Keratinocyte (primary cell): ENCODE data around the gene SYPL1. TPM values are rescaled to one million over a fixed set of nuclear protein-coding genes. Genes with fewer than 3 reads are reported as not detected.

Experiments
- DNase-seq: peaks from one replicate; pipeline ENCODE4 v3.0.0-alpha.2; 2011; ENCODE audit warnings: low read depth, missing footprints, low spot score
- FAIRE-seq: peaks from 2 replicates; lab custom pipeline; 2011; peaks lifted over from hg19 to GRCh38; lab: Jason Lieb, UNC
- H2AFZ ChIP-seq: 2 replicates; pipeline ENCODE4 v1.6.0; 2012; ENCODE audit warnings: low read length, control low read depth, inconsistent platforms; ENCODE audit not compliant: control insufficient read depth
- H3K27ac ChIP-seq: 2 replicates; pipeline ENCODE4 v1.5.1; 2011; ENCODE audit warnings: low read length; ENCODE audit not compliant: control insufficient read depth, insufficient read depth
- H3K27me3 ChIP-seq: 3 replicates; pipeline ENCODE4 v1.6.0; 2011; ENCODE audit warnings: low read length; ENCODE audit not compliant: control insufficient read depth, insufficient read depth; ENCODE audit errors: extremely low read depth
- H3K36me3 ChIP-seq, 2 experiments: 2 replicates in 1 of 2; 3 replicates in 1 of 2; pipeline ENCODE4 v1.5.1; 2011; ENCODE audit warnings: low read length in 2 of 2, mild to moderate bottlenecking in 1 of 2; ENCODE audit not compliant: control insufficient read depth in 2 of 2, insufficient read depth in 2 of 2; ENCODE audit errors: extremely low read depth in 1 of 2
- H3K4me1 ChIP-seq: 3 replicates; pipeline ENCODE4 v1.5.1; 2011; ENCODE audit warnings: low read length; ENCODE audit not compliant: control insufficient read depth, insufficient read depth; ENCODE audit errors: extremely low read depth
- H3K4me2 ChIP-seq: 3 replicates; pipeline ENCODE4 v1.6.0; 2011; ENCODE audit warnings: low read depth, low read length; ENCODE audit not compliant: control insufficient read depth, insufficient read depth; ENCODE audit errors: extremely low read depth
- H3K4me3 ChIP-seq, 3 experiments: fragments of 200-600 bp in 1 of 3; sonication (generic) in 1 of 3; 2 replicates in 2 of 3; 3 replicates in 1 of 3; pipeline ENCODE4 v1.5.1; 2011 to 2016; ENCODE audit warnings: low read length in 3 of 3, mild to moderate bottlenecking in 3 of 3, control low read depth in 2 of 3, inconsistent platforms in 1 of 3, low read depth in 1 of 3, mixed read lengths in 1 of 3, mixed run types in 1 of 3, moderate library complexity in 1 of 3; ENCODE audit not compliant: control insufficient read depth in 2 of 3, insufficient read depth in 2 of 3; ENCODE audit errors: extremely low read depth in 1 of 3
- H3K79me2 ChIP-seq: 2 replicates; pipeline ENCODE4 v1.6.0; 2012; ENCODE audit warnings: low read length; ENCODE audit not compliant: control insufficient read depth, insufficient read depth
- H3K9ac ChIP-seq: 3 replicates; pipeline ENCODE4 v1.6.0; 2011; ENCODE audit warnings: low read length; ENCODE audit not compliant: control insufficient read depth, insufficient read depth; ENCODE audit errors: extremely low read depth
- H3K9me1 ChIP-seq: 3 replicates; pipeline ENCODE4 v1.6.0; 2011; ENCODE audit warnings: low read length; ENCODE audit not compliant: control insufficient read depth, insufficient read depth; ENCODE audit errors: extremely low read depth
- H3K9me3 ChIP-seq: 2 replicates; pipeline ENCODE4 v1.5.1; 2012; ENCODE audit warnings: low read depth, low read length; ENCODE audit not compliant: control insufficient read depth
- H4K20me1 ChIP-seq: 3 replicates; pipeline ENCODE4 v1.6.0; 2011; ENCODE audit warnings: low read length; ENCODE audit not compliant: control insufficient read depth, insufficient read depth; ENCODE audit errors: extremely low read depth
- CTCF ChIP-seq, 3 experiments: IDR thresholded peaks in 1 of 3; conservative IDR thresholded peaks in 1 of 3; optimal IDR thresholded peaks in 1 of 3; 2 replicates in 2 of 3; 3 replicates in 1 of 3; pipeline versions ENCODE3 to v1.5.1; 2011; ENCODE audit warnings: low read length in 3 of 3, mild to moderate bottlenecking in 3 of 3, moderate library complexity in 2 of 3, control low read depth in 1 of 3, inconsistent platforms in 1 of 3; ENCODE audit not compliant: insufficient read depth in 2 of 3; ENCODE audit errors: extremely low read depth in 1 of 3
- EZH2 ChIP-seq: IDR thresholded peaks from one replicate; pipeline ENCODE4 v1.6.1; 2012; ENCODE audit warnings: inconsistent platforms, mild to moderate bottlenecking, low read length, moderate library complexity
- dilution Hi-C: fragments of 300-500 bp; cut with MboI; formaldehyde crosslinking; loops from one replicate; pipeline ENCODE4 v1.7.0; 2020; ENCODE audit warnings: low sequenced_read_pairs; ENCODE audit not compliant: extremely low pct_ligation_motif_present
- polyA plus RNA-seq, 5 experiments: library from polyadenylated mRNA; depleted of rRNA in 3 of 5; stranded (reverse) in 3 of 5; stranded (forward) in 1 of 5; unstranded in 1 of 5; fragments of >200 nt; gene quantifications; 1 replicate in 1 of 5; 2 replicates in 3 of 5; 3 replicates in 1 of 5; pipeline versions ENCODE4 v1.2.1 to v1.2.3, GENCODE V29; 2011 to 2012; ENCODE audit warnings: missing spikeins in 2 of 5, low read depth in 1 of 5, low replicate concordance in 1 of 5

SYPL1 gene
- polyA plus RNA-seq, 1 donor (not counting 4 experiments of a cell fraction or from before 2014, with no cell fraction given): 254 TPM

- H3K9ac ChIP-seq: no peak overlapping the region
- peaks cover 5% of the 10 kb centered on the region for H3K4me1 ChIP-seq
- no peak overlapping the region for H2AFZ ChIP-seq
- H3K27ac ChIP-seq: no peak overlapping the region
- no peaks in the 10 kb centered on the region for H3K79me2 ChIP-seq
- H3K9me3 ChIP-seq: no peaks in the 10 kb centered on the region
- H3K4me3 ChIP-seq: no peak overlapping the region
- no peaks in the 10 kb centered on the region for H3K27me3 ChIP-seq
- H3K36me3 ChIP-seq: no peaks in the 10 kb centered on the region
- no peak overlapping the region for H3K4me2 ChIP-seq
- H4K20me1 ChIP-seq: no peaks in the 10 kb centered on the region
- dilution Hi-C loops: no loop called here
- TF ChIP-seq EZH2 (no peak), CTCF (optimal IDR thresholded peaks at IDR 0.05 in 1 of 3, IDR thresholded peaks at IDR 0.05 in 1 of 3, conservative IDR thresholded peaks at IDR 0.05 in 1 of 3; ENCODE audit: extremely low read depth in 1 of 3, insufficient read depth in 2 of 3, low read length in 3 of 3) (no peak)
- DNase-seq (no peak), FAIRE-seq (no peak)
- H3K9me1 ChIP-seq: no peaks in the 10 kb centered on the region
Measured at GRCh38 chr7:106124186-106124585, 12.1 kb upstream of the SYPL1 start.

- DNase-seq: no peak
- H4K20me1 ChIP-seq: no peaks in the 10 kb centered on the region
- H3K4me1 ChIP-seq: peaks cover 5% of the 10 kb centered on the region
- H3K9me1 ChIP-seq: no peaks in the 10 kb centered on the region
- no peaks in the 10 kb centered on the region for H3K36me3 ChIP-seq
- dilution Hi-C loops: no loop called here
- TF ChIP-seq EZH2: no peak
- no peak for TF ChIP-seq CTCF (optimal IDR thresholded peaks at IDR 0.05 in 1 of 3, IDR thresholded peaks at IDR 0.05 in 1 of 3, conservative IDR thresholded peaks at IDR 0.05 in 1 of 3; ENCODE audit: extremely low read depth in 1 of 3, insufficient read depth in 2 of 3, low read length in 3 of 3)
- H2AFZ ChIP-seq: no peak overlapping the region
- no peaks in the 10 kb centered on the region for H3K9me3 ChIP-seq
- H3K4me2 ChIP-seq: no peak overlapping the region
- H3K79me2 ChIP-seq: no peaks in the 10 kb centered on the region
- H3K27ac ChIP-seq: no peak overlapping the region
- H3K9ac ChIP-seq: no peak overlapping the region
- no peak overlapping the region for H3K4me3 ChIP-seq
- FAIRE-seq: no peak
- H3K27me3 ChIP-seq: no peaks in the 10 kb centered on the region
Measured at GRCh38 chr7:106122713-106123112, 10.6 kb upstream of the SYPL1 start.
